NCI-H2081 treated with DMSO at 0.1 percent for 48 hours (cell line): ENCODE measurements around the gene TSPOAP1.

Source experiments
- DNase-seq: peaks from one replicate; lab custom pipeline; 2025; lab: John Stamatoyannopoulos, UW

The TSPOAP1 gene

GRCh38 chr17:58329035-58329809 is 627 bp upstream of the TSPOAP1 start:
- no peak for DNase-seq

- DNase-seq = no peak
Observed at GRCh38 chr17:58327363-58328194, 1.0 kb downstream of the TSPOAP1 start.

GRCh38 chr17:58326609-58327362 is 1.8 kb downstream of the TSPOAP1 start:
- no peak for DNase-seq

GRCh38 chr17:58325976-58326468 is 2.6 kb downstream of the TSPOAP1 start:
- DNase-seq = no peak

- DNase-seq = no peak
Observed at GRCh38 chr17:58325289-58325726, 3.3 kb downstream of the TSPOAP1 start.

- no peak for DNase-seq
Observed at GRCh38 chr17:58324409-58325288, 3.9 kb downstream of the TSPOAP1 start.

- DNase-seq = no peak
Observed at GRCh38 chr17:58324056-58324408, 4.6 kb downstream of the TSPOAP1 start.

GRCh38 chr17:58323366-58324055 is 5.1 kb downstream of the TSPOAP1 start:
- no peak for DNase-seq

GRCh38 chr17:58322581-58323185 is 5.9 kb downstream of the TSPOAP1 start:
- DNase-seq = no peak

- DNase-seq = no peak
Observed at GRCh38 chr17:58321571-58322525, 6.7 kb downstream of the TSPOAP1 start.

- DNase-seq = no peak
Observed at GRCh38 chr17:58320570-58321323, 7.8 kb downstream of the TSPOAP1 start.

GRCh38 chr17:58320163-58320558 is 8.4 kb downstream of the TSPOAP1 start:
- no peak for DNase-seq

GRCh38 chr17:58319173-58320162 is 9.1 kb downstream of the TSPOAP1 start:
- DNase-seq = no peak

- DNase-seq = no peak
Observed at GRCh38 chr17:58318627-58319172, 9.9 kb downstream of the TSPOAP1 start.

- DNase-seq = no peak
Observed at GRCh38 chr17:58318065-58318481, 10.5 kb downstream of the TSPOAP1 start.

- DNase-seq = no peak
Observed at GRCh38 chr17:58317421-58318064, 11.1 kb downstream of the TSPOAP1 start.
